HepG2 (cell line): Measurements from ENCODE around the gene FCER1G. TPM values are rescaled to one million over a fixed set of nuclear protein-coding genes. Genes with fewer than 3 reads are reported as not detected.

Experiments used
- KDM1A ChIP-seq: IDR thresholded peaks from 2 replicates; pipeline ENCODE4 v1.6.1; 2016; ENCODE audit warnings: missing compliant biosample characterization
- KLF6 ChIP-seq: IDR thresholded peaks from 2 replicates; pipeline ENCODE4 v1.8.0; 2016; ENCODE audit warnings: missing biosample characterization, missing genetic modification reagents
- polyA plus RNA-seq, 8 experiments: library from polyadenylated mRNA; depleted of rRNA in 3 of 8; stranded (reverse) in 7 of 8; unstranded in 1 of 8; fragments of >200 nt; fragmentation: Illumina TruSeq in 4 of 8; extraction: Trizol in 4 of 8; gene quantifications; 2 replicates each; pipeline versions ENCODE4 v1.2.1 to v1.2.3, GENCODE V29; 2011 to 2016; ENCODE audit warnings: low read depth in 4 of 8, missing spikeins in 1 of 8, mixed read lengths in 1 of 8; ENCODE audit not compliant: insufficient read depth in 1 of 8
- total RNA-seq, 5 experiments: library from RNA; depleted of rRNA; stranded (reverse); fragments of >200 nt; fragmentation: Illumina TruSeq; extraction: Trizol; gene quantifications; 2 replicates each; pipeline ENCODE4 v1.2.3, GENCODE V29; 2016; ENCODE audit warnings: low read depth in 1 of 5
- TF ChIP-seq, protein P1 (sequence below): IDR thresholded peaks from 2 replicates; pipeline ENCODE4 v1.6.1; 2016; ENCODE audit warnings: low read depth, missing genetic modification reagents, missing compliant biosample characterization
- TF ChIP-seq, protein P2 (sequence below): IDR thresholded peaks from 2 replicates; pipeline ENCODE4 v1.6.1; 2012; ENCODE audit warnings: low read length, improper control_type of control experiment

The FCER1G gene
- total and polyA plus RNA-seq, 2 of the 13 experiments (the other 11 are each of a cell fraction or from before 2014, with no cell fraction given), result 1.3 to 6.4 TPM

DNA sequence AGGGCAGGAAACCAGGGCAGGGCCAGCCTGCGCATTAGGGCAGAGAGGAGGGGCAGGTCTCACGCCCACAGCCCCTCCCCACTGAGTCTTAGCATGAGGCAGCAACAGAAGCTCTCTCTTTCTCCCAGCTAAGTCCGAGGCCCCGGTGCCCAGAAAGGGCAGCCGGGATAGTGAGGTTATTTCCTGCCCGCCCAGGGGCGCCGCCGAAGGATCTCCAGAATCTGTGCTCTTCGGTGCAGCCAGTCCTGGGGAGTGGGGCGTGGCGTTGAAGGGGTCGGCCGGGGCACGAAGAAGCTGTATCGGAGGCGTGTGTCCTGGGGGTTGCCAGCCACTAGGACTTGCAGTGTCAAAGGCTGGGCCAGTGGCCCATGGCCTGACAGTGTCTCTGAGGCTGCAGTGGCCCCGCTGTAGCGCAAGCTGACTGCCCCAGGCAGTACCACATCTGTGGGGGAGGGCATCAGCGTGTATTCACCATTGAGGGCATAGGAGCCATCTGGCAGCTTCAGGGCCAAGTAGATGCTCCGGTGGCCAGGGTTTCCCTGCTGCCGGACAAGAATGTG is 24.1 kb upstream of the FCER1G start (continued):
- TF ChIP-seq, protein P1, sequence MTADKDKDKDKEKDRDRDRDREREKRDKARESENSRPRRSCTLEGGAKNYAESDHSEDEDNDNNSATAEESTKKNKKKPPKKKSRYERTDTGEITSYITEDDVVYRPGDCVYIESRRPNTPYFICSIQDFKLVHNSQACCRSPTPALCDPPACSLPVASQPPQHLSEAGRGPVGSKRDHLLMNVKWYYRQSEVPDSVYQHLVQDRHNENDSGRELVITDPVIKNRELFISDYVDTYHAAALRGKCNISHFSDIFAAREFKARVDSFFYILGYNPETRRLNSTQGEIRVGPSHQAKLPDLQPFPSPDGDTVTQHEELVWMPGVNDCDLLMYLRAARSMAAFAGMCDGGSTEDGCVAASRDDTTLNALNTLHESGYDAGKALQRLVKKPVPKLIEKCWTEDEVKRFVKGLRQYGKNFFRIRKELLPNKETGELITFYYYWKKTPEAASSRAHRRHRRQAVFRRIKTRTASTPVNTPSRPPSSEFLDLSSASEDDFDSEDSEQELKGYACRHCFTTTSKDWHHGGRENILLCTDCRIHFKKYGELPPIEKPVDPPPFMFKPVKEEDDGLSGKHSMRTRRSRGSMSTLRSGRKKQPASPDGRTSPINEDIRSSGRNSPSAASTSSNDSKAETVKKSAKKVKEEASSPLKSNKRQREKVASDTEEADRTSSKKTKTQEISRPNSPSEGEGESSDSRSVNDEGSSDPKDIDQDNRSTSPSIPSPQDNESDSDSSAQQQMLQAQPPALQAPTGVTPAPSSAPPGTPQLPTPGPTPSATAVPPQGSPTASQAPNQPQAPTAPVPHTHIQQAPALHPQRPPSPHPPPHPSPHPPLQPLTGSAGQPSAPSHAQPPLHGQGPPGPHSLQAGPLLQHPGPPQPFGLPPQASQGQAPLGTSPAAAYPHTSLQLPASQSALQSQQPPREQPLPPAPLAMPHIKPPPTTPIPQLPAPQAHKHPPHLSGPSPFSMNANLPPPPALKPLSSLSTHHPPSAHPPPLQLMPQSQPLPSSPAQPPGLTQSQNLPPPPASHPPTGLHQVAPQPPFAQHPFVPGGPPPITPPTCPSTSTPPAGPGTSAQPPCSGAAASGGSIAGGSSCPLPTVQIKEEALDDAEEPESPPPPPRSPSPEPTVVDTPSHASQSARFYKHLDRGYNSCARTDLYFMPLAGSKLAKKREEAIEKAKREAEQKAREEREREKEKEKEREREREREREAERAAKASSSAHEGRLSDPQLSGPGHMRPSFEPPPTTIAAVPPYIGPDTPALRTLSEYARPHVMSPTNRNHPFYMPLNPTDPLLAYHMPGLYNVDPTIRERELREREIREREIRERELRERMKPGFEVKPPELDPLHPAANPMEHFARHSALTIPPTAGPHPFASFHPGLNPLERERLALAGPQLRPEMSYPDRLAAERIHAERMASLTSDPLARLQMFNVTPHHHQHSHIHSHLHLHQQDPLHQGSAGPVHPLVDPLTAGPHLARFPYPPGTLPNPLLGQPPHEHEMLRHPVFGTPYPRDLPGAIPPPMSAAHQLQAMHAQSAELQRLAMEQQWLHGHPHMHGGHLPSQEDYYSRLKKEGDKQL (CRISPR knock-in tag), result no peak
- no peak for TF ChIP-seq KLF6 (CRISPR knock-in tag)
- TF ChIP-seq KDM1A (CRISPR knock-in tag), result no peak
- TF ChIP-seq, protein P2, sequence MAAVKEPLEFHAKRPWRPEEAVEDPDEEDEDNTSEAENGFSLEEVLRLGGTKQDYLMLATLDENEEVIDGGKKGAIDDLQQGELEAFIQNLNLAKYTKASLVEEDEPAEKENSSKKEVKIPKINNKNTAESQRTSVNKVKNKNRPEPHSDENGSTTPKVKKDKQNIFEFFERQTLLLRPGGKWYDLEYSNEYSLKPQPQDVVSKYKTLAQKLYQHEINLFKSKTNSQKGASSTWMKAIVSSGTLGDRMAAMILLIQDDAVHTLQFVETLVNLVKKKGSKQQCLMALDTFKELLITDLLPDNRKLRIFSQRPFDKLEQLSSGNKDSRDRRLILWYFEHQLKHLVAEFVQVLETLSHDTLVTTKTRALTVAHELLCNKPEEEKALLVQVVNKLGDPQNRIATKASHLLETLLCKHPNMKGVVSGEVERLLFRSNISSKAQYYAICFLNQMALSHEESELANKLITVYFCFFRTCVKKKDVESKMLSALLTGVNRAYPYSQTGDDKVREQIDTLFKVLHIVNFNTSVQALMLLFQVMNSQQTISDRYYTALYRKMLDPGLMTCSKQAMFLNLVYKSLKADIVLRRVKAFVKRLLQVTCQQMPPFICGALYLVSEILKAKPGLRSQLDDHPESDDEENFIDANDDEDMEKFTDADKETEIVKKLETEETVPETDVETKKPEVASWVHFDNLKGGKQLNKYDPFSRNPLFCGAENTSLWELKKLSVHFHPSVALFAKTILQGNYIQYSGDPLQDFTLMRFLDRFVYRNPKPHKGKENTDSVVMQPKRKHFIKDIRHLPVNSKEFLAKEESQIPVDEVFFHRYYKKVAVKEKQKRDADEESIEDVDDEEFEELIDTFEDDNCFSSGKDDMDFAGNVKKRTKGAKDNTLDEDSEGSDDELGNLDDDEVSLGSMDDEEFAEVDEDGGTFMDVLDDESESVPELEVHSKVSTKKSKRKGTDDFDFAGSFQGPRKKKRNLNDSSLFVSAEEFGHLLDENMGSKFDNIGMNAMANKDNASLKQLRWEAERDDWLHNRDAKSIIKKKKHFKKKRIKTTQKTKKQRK, result no peak
- TF ChIP-seq, all 625 proteins: peak for 0
